ENCODE results near the gene SLC6A5.

Gene SLC6A5

GRCh38 chr11:20597154-20597679 is 2.2 kb upstream of the SLC6A5 start:
- H3K4me3 ChIP-seq (ENCODE audit: low read depth, low read length), result peak overlapping the region; percentile 52
- H3K27me3 ChIP-seq (ENCODE audit: control insufficient read depth, insufficient read depth, low read length), result peaks cover 94% of the 10 kb centered on the region
- H3K9ac ChIP-seq (ENCODE audit: low read length), result no peak overlapping the region
- H3K27ac ChIP-seq (ENCODE audit: low read depth, low read length), result no peak overlapping the region
- peaks cover 12% of the 10 kb centered on the region for H3K4me1 ChIP-seq (ENCODE audit: control insufficient read depth, insufficient read depth, low read length)
- no peaks in the 10 kb centered on the region for H3K9me3 ChIP-seq (ENCODE audit: control insufficient read depth, insufficient read depth, low read depth, low read length)
- H3K36me3 ChIP-seq (ENCODE audit: control insufficient read depth, insufficient read depth, low read length), result no peaks in the 10 kb centered on the region

GRCh38 chr11:20597680-20598484 is 1.5 kb upstream of the SLC6A5 start:
- Histone ChIP-seq H3K27ac (ENCODE audit: low read depth, low read length) (no peak overlapping the region), H3K9ac (ENCODE audit: low read length) (no peak overlapping the region), H3K4me3 (ENCODE audit: low read depth, low read length) (peak overlapping the region; percentile 52), H3K27me3 (ENCODE audit: control insufficient read depth, insufficient read depth, low read length) (peaks cover 98% of the 10 kb centered on the region), H3K4me1 (ENCODE audit: control insufficient read depth, insufficient read depth, low read length) (peaks cover 12% of the 10 kb centered on the region), H3K9me3 (ENCODE audit: control insufficient read depth, insufficient read depth, low read depth, low read length) (no peaks in the 10 kb centered on the region), H3K36me3 (ENCODE audit: control insufficient read depth, insufficient read depth, low read length) (no peaks in the 10 kb centered on the region)

GRCh38 chr11:20598492-20598891 is 916 bp upstream of the SLC6A5 start:
- peaks cover 100% of the 10 kb centered on the region for H3K27me3 ChIP-seq (ENCODE audit: control insufficient read depth, insufficient read depth, low read length)
- no peak overlapping the region for H3K9ac ChIP-seq (ENCODE audit: low read length)
- no peaks in the 10 kb centered on the region for H3K9me3 ChIP-seq (ENCODE audit: control insufficient read depth, insufficient read depth, low read depth, low read length)
- H3K4me3 ChIP-seq (ENCODE audit: low read depth, low read length), result peak overlapping the region; percentile 18; the same call in 1 of the 2 replicates
- H3K4me1 ChIP-seq (ENCODE audit: control insufficient read depth, insufficient read depth, low read length), result peaks cover 12% of the 10 kb centered on the region
- H3K27ac ChIP-seq (ENCODE audit: low read depth, low read length), result no peak overlapping the region
- no peaks in the 10 kb centered on the region for H3K36me3 ChIP-seq (ENCODE audit: control insufficient read depth, insufficient read depth, low read length)

DNA sequence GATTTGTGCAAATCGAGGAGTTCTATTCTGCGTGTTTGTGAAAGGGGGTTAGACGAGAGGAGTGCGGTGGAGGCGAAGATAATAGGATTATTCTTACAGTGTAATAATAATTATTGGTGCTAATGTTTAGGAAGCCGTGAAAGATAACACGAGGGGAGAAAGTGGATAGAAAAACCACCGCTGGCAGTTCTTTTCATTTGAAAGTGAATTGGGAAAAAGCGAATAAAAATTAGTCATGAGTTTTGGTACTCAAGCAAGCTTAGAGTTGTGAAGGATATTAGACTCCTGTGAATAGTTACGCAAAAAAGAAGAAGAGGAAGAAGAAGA is 575 bp downstream of the SLC6A5 start:
- peaks cover 100% of the 10 kb centered on the region for H3K27me3 ChIP-seq (ENCODE audit: control insufficient read depth, insufficient read depth, low read length)
- H3K27ac ChIP-seq (ENCODE audit: low read depth, low read length), result no peak overlapping the region
- H3K4me1 ChIP-seq (ENCODE audit: control insufficient read depth, insufficient read depth, low read length), result peaks cover 12% of the 10 kb centered on the region

GRCh38 chr11:20600551-20600950 is 1.1 kb downstream of the SLC6A5 start:
- H3K9ac ChIP-seq (ENCODE audit: low read length), result no peak overlapping the region
- H3K36me3 ChIP-seq (ENCODE audit: control insufficient read depth, insufficient read depth, low read length), result no peaks in the 10 kb centered on the region
- H3K27ac ChIP-seq (ENCODE audit: low read depth, low read length), result no peak overlapping the region
- no peak overlapping the region for H3K4me3 ChIP-seq (ENCODE audit: low read depth, low read length)
- H3K9me3 ChIP-seq (ENCODE audit: control insufficient read depth, insufficient read depth, low read depth, low read length), result no peaks in the 10 kb centered on the region
- peaks cover 12% of the 10 kb centered on the region for H3K4me1 ChIP-seq (ENCODE audit: control insufficient read depth, insufficient read depth, low read length)
- peaks cover 100% of the 10 kb centered on the region for H3K27me3 ChIP-seq (ENCODE audit: control insufficient read depth, insufficient read depth, low read length)

More for the DNA sequence above, 575 bp downstream of the SLC6A5 start:
- H3K9ac ChIP-seq (ENCODE audit: low read length), result no peak overlapping the region
- no peaks in the 10 kb centered on the region for H3K36me3 ChIP-seq (ENCODE audit: control insufficient read depth, insufficient read depth, low read length)
- H3K4me3 ChIP-seq (ENCODE audit: low read depth, low read length), result no peak overlapping the region
- H3K9me3 ChIP-seq (ENCODE audit: control insufficient read depth, insufficient read depth, low read depth, low read length), result no peaks in the 10 kb centered on the region

- Histone ChIP-seq H3K36me3 (ENCODE audit: control insufficient read depth, insufficient read depth, low read length) (no peaks in the 10 kb centered on the region), H3K4me3 (ENCODE audit: low read depth, low read length) (peak overlapping the region; percentile 39), H3K9ac (ENCODE audit: low read length) (no peak overlapping the region), H3K27ac (ENCODE audit: low read depth, low read length) (no peak overlapping the region), H3K9me3 (ENCODE audit: control insufficient read depth, insufficient read depth, low read depth, low read length) (no peaks in the 10 kb centered on the region), H3K27me3 (ENCODE audit: control insufficient read depth, insufficient read depth, low read length) (peaks cover 100% of the 10 kb centered on the region), H3K4me1 (ENCODE audit: control insufficient read depth, insufficient read depth, low read length) (peaks cover 12% of the 10 kb centered on the region)
Measured at GRCh38 chr11:20601221-20601914, 2.0 kb downstream of the SLC6A5 start.

GRCh38 chr11:20604295-20604803 is 4.9 kb downstream of the SLC6A5 start:
- H3K27ac ChIP-seq (ENCODE audit: low read depth, low read length), result no peak overlapping the region
- H3K4me1 ChIP-seq (ENCODE audit: control insufficient read depth, insufficient read depth, low read length), result peaks cover 9% of the 10 kb centered on the region; the same call in 1 of the 2 replicates
- H3K27me3 ChIP-seq (ENCODE audit: control insufficient read depth, insufficient read depth, low read length), result peaks cover 97% of the 10 kb centered on the region
- no peaks in the 10 kb centered on the region for H3K9me3 ChIP-seq (ENCODE audit: control insufficient read depth, insufficient read depth, low read depth, low read length)
- no peaks in the 10 kb centered on the region for H3K36me3 ChIP-seq (ENCODE audit: control insufficient read depth, insufficient read depth, low read length)
- no peak overlapping the region for H3K4me3 ChIP-seq (ENCODE audit: low read depth, low read length)
- no peak overlapping the region for H3K9ac ChIP-seq (ENCODE audit: low read length)

DNA sequence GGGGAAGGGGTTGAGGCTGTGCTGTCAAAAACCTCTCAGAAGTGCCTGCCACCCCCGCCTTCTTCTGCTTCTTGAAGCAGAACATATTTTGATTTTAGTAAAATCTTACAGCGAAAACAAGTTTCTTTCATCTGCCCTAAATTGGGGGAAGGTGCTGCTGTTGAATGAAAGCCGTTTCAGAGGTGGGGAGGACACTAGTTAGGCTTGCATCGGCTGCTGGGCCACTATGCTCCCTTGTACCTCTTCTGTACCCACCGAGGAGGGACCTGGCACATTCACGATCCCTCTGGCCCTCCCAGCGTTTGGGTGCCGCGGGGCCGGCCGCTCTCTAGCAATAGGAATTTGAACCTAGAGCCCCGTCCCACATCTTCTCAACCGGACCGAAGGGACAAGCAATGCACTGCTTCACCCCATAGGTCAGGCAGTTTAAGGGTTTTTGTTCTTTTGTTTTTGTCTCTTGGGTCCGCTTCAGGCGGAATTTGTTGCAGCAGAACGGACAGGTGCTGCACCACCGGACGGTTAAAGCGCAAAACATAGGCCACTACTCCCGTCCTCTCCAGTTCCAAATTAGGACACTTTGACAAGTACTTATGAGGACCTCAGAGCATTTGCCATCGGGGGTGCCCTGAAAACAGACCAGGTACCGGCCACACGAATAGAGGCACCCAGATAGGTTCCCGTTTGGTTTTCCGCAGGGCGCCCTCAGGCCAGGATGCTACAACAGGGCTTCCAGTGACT is 5.6 kb downstream of the SLC6A5 start:
- Histone ChIP-seq H3K36me3 (ENCODE audit: control insufficient read depth, insufficient read depth, low read length) (no peaks in the 10 kb centered on the region), H3K27me3 (ENCODE audit: control insufficient read depth, insufficient read depth, low read length) (peaks cover 96% of the 10 kb centered on the region), H3K9ac (ENCODE audit: low read length) (no peak overlapping the region), H3K9me3 (ENCODE audit: control insufficient read depth, insufficient read depth, low read depth, low read length) (no peaks in the 10 kb centered on the region), H3K4me1 (ENCODE audit: control insufficient read depth, insufficient read depth, low read length) (peaks cover 5% of the 10 kb centered on the region; the same call in 1 of the 2 replicates), H3K4me3 (ENCODE audit: low read depth, low read length) (no peak overlapping the region), H3K27ac (ENCODE audit: low read depth, low read length) (no peak overlapping the region)

- Histone ChIP-seq H3K9ac (ENCODE audit: low read length) (no peak overlapping the region), H3K4me3 (ENCODE audit: low read depth, low read length) (no peak overlapping the region), H3K27me3 (ENCODE audit: control insufficient read depth, insufficient read depth, low read length) (peaks cover 94% of the 10 kb centered on the region), H3K9me3 (ENCODE audit: control insufficient read depth, insufficient read depth, low read depth, low read length) (no peaks in the 10 kb centered on the region), H3K36me3 (ENCODE audit: control insufficient read depth, insufficient read depth, low read length) (no peaks in the 10 kb centered on the region), H3K4me1 (ENCODE audit: control insufficient read depth, insufficient read depth, low read length) (peaks cover 9% of the 10 kb centered on the region), H3K27ac (ENCODE audit: low read depth, low read length) (no peak overlapping the region)
Measured at GRCh38 chr11:20605602-20606091, 6.2 kb downstream of the SLC6A5 start.

DNA sequence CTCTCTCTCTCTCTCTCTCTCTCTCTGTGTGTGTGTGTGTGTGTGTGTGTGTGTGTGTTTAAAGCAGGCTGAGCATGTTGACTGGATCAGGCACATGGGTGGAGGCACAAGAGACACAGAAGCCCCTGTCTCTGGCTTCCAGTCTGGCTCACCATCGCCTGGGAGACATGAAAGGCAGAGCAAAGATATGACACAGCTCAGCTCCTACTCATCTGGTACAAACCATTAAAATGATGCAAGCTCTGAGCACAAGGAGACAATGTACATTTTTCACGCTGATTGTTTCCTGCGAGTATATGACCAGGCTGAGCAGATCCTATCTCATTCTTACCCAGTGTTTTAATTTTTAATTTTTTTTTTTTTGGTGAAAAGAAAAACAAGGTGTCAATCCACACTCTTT is 9.5 kb downstream of the SLC6A5 start:
- H3K9ac ChIP-seq (ENCODE audit: low read length), result no peak overlapping the region

More for the DNA sequence above, 9.5 kb downstream of the SLC6A5 start:
- H3K36me3 ChIP-seq (ENCODE audit: control insufficient read depth, insufficient read depth, low read length), result no peaks in the 10 kb centered on the region
- H3K4me1 ChIP-seq (ENCODE audit: control insufficient read depth, insufficient read depth, low read length), result peaks cover 9% of the 10 kb centered on the region
- H3K27ac ChIP-seq (ENCODE audit: low read depth, low read length), result no peak overlapping the region
- H3K4me3 ChIP-seq (ENCODE audit: low read depth, low read length), result no peak overlapping the region
- H3K27me3 ChIP-seq (ENCODE audit: control insufficient read depth, insufficient read depth, low read length), result peaks cover 70% of the 10 kb centered on the region
- no peaks in the 10 kb centered on the region for H3K9me3 ChIP-seq (ENCODE audit: control insufficient read depth, insufficient read depth, low read depth, low read length)

Data from HUES6 (cell line).